PC-3 (cell line): ENCODE data around the gene NKX1-1. TPM values are rescaled to one million over a fixed set of nuclear protein-coding genes. Genes with fewer than 3 reads are reported as not detected.

Source experiments
- ATAC-seq: fragments of 200-7000 bp; cut with Tn5 transposase; 2 replicates; pipeline ENCODE4 v1.9.1; 2020; ENCODE audit warnings: mild to moderate bottlenecking, moderate library complexity
- BruUV-seq: library from RNA; stranded (reverse); fragments of 400-500 nt; replicated peaks from 2 replicates; lab custom pipeline; 2021; lab: Mats Ljungman, UMichigan
- CTCF ChIA-PET: fragments of 300-600 bp; sonication (Branson Sonifier 250); formaldehyde crosslinking; loops from one replicate; lab custom pipeline; 2022; ENCODE audit warnings: antibody characterized with exemption; lab: Charles Lee
- POLR2A ChIA-PET: fragments of 300-600 bp; sonication (Branson Sonifier 250); formaldehyde crosslinking; loops from one replicate; lab custom pipeline; 2022; ENCODE audit warnings: antibody characterized with exemption; ENCODE audit not compliant: unreplicated experiment; lab: Charles Lee
- DNase-seq: peaks from one replicate; pipeline ENCODE4 v3.0.0-alpha.2; 2015
- H2AFZ ChIP-seq: fragments of 300-600 bp; sonication (generic); 2 replicates; pipeline ENCODE4 v1.6.0; 2016; ENCODE audit warnings: antibody characterized with exemption, low read length
- H3F3A ChIP-seq: fragments of 300-600 bp; sonication (generic); one replicate; pipeline ENCODE4 v1.6.0; 2017; ENCODE audit warnings: antibody characterized with exemption, low read length, control low read depth, mild to moderate bottlenecking; ENCODE audit not compliant: unreplicated experiment
- H3K27ac ChIP-seq: fragments of 300-600 bp; sonication (generic); 2 replicates; pipeline ENCODE4 v1.5.1; 2016; ENCODE audit warnings: mild to moderate bottlenecking, low read length
- H3K27me3 ChIP-seq: fragments of 300-600 bp; sonication (generic); 2 replicates; pipeline ENCODE4 v1.6.1; 2016; ENCODE audit warnings: low read length, mixed read lengths
- H3K36me3 ChIP-seq: fragments of 300-600 bp; sonication (generic); 2 replicates; pipeline ENCODE4 v1.6.1; 2016; ENCODE audit warnings: low read depth, mixed run types, low read length, mixed read lengths
- H3K4me1 ChIP-seq: fragments of 300-600 bp; sonication (generic); 2 replicates; pipeline ENCODE4 v1.5.1; 2016; ENCODE audit warnings: low read length; ENCODE audit not compliant: insufficient read depth
- H3K4me2 ChIP-seq: fragments of 300-600 bp; sonication (generic); 2 replicates; pipeline ENCODE4 v1.6.0; 2016; ENCODE audit warnings: low read length
- H3K4me3 ChIP-seq: fragments of 300-600 bp; sonication (generic); 2 replicates; pipeline ENCODE4 v1.5.1; 2016; ENCODE audit warnings: mild to moderate bottlenecking, low read length, mixed read lengths
- H3K79me2 ChIP-seq: fragments of 300-600 bp; sonication (generic); 2 replicates; pipeline ENCODE4 v1.6.1; 2017; ENCODE audit warnings: low read length, mixed read lengths
- H3K9ac ChIP-seq: fragments of 300-600 bp; sonication (generic); 2 replicates; pipeline ENCODE4 v1.6.0; 2016; ENCODE audit warnings: mild to moderate bottlenecking, low read length
- H3K9me2 ChIP-seq: fragments of 300-600 bp; sonication (generic); replicated peaks from 2 replicates; pipeline ENCODE4 v1.6.1; 2016; ENCODE audit warnings: mixed run types, low read length, mixed read lengths
- H3K9me3 ChIP-seq: fragments of 300-600 bp; sonication (generic); 2 replicates; pipeline ENCODE4 v1.6.1; 2016; ENCODE audit warnings: low read length, mixed read lengths
- H4K20me1 ChIP-seq: fragments of 300-600 bp; sonication (generic); 2 replicates; pipeline ENCODE4 v1.6.1; 2016; ENCODE audit warnings: low read length, mixed read lengths
- EZH2 ChIP-seq: fragments of 300-600 bp; sonication (generic); IDR thresholded peaks from one replicate; pipeline ENCODE4 v1.6.1; 2017; ENCODE audit warnings: antibody characterized with exemption, mild to moderate bottlenecking, low read length; ENCODE audit not compliant: unreplicated experiment
- EZH2phosphoT487 ChIP-seq: fragments of 300-600 bp; sonication (generic); IDR thresholded peaks from 2 replicates; pipeline ENCODE4 v1.6.1; 2018; ENCODE audit warnings: mild to moderate bottlenecking, antibody characterized with exemption, low read length, borderline replicate concordance
- intact Hi-C: fragments of 100-400 bp; cut with micrococcal nuclease; formaldehyde crosslinking; loops from 2 replicates; pipeline ENCODE4 v1.9.0; 2023
- total RNA-seq: library from RNA; depleted of rRNA; stranded (reverse); fragments of >200 nt; gene quantifications from 2 replicates; pipeline ENCODE4 v1.2.3, GENCODE V29; 2014
- TF ChIP-seq, protein P1 (sequence below): fragments of 300-600 bp; sonication (generic); conservative IDR thresholded peaks from 2 replicates; pipeline ENCODE4 v1.5.1; 2017; ENCODE audit warnings: antibody characterized with exemption, low read depth, mild to moderate bottlenecking, low read length

The NKX1-1 gene
- total RNA-seq, 1 experiment from 2014 or later, result not detected

DNA sequence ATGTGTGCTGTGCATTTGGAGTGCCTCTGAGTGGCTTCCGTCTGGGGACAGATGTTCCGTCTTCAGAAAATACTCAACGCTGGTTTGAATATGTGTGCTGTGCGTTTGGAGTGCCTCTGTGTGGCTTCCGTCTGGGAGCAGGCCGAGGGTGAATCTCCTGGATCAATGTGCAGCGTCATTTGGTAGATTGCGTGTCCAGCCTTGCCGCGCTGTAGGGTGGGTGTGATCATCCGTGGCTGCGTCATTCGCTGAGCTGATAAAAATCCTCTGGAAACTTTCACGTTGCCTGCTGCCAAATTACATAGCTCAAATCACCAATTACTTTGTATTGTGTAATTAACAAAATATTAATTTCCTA is 47.1 kb downstream of the NKX1-1 start:
- H3K9me2 ChIP-seq, result no peaks in the 10 kb centered on the region
- no peak for ATAC-seq
- TF ChIP-seq EZH2phosphoT487, result no peak
- TF ChIP-seq, protein P1, sequence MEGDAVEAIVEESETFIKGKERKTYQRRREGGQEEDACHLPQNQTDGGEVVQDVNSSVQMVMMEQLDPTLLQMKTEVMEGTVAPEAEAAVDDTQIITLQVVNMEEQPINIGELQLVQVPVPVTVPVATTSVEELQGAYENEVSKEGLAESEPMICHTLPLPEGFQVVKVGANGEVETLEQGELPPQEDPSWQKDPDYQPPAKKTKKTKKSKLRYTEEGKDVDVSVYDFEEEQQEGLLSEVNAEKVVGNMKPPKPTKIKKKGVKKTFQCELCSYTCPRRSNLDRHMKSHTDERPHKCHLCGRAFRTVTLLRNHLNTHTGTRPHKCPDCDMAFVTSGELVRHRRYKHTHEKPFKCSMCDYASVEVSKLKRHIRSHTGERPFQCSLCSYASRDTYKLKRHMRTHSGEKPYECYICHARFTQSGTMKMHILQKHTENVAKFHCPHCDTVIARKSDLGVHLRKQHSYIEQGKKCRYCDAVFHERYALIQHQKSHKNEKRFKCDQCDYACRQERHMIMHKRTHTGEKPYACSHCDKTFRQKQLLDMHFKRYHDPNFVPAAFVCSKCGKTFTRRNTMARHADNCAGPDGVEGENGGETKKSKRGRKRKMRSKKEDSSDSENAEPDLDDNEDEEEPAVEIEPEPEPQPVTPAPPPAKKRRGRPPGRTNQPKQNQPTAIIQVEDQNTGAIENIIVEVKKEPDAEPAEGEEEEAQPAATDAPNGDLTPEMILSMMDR, result no peak
- TF ChIP-seq EZH2, result no peak
- no peak overlapping the region for H2AFZ ChIP-seq
- intact Hi-C loops, result no loop called here
- no peak overlapping the region for H3K27ac ChIP-seq
- ChIA-PET CTCF (no interaction called here), POLR2A (no interaction called here)
- H3K9ac ChIP-seq, result no peak overlapping the region
- H3K4me3 ChIP-seq, result no peak overlapping the region
- no peaks in the 10 kb centered on the region for H4K20me1 ChIP-seq
- no peaks in the 10 kb centered on the region for H3F3A ChIP-seq
- no peaks in the 10 kb centered on the region for H3K27me3 ChIP-seq
- no peak overlapping the region for H3K4me2 ChIP-seq
- no peaks in the 10 kb centered on the region for H3K4me1 ChIP-seq
- no peaks in the 10 kb centered on the region for H3K36me3 ChIP-seq
- DNase-seq, result no peak
- H3K79me2 ChIP-seq, result no peaks in the 10 kb centered on the region
- no peaks in the 10 kb centered on the region for H3K9me3 ChIP-seq
- BruUV-seq, result no TSS peak

DNA sequence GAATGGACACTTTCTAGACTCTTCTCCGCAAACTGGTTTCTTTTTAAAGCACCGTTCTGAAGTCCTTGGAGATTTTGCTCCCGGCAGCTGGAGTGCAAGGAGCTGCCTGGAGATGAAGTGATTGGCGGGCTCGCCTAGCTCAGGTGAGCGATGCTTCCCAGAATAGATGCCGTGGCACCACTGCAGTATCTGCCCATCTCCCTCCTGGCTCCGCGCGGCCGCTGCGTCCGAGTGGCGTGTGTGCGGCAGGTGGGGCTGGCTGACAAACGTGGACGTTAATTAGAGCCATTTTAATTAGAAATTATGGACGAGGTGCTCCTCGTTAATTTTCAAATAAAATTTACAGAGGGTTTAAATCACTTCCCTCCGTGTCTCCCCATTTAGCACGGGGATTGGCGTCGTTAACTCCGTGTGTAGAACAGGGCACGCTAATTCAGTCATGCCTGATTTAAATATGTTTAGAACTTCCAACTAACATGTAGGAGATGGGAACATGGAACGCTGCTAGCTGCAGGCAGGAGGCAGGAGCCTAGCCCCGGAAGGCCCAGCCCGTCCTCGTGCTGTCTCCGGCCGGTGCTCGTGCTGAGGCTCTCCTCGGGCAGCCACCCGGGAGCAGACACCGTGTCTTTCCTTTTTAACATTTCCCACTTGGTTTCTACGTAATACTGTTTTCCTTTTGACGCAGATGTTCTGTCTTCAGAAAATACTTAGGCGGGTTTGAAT is 47.7 kb downstream of the NKX1-1 start:
- H3K36me3 ChIP-seq, result no peaks in the 10 kb centered on the region
- CTCF ChIA-PET, result no interaction called here
- no peaks in the 10 kb centered on the region for H4K20me1 ChIP-seq
- no peak for TF ChIP-seq EZH2
- DNase-seq, result no peak
- H3K4me3 ChIP-seq, result no peak overlapping the region
- H2AFZ ChIP-seq, result no peak overlapping the region
- no peaks in the 10 kb centered on the region for H3K79me2 ChIP-seq
- H3K4me2 ChIP-seq, result no peak overlapping the region
- no peak for ATAC-seq
- no peak overlapping the region for H3K27ac ChIP-seq
- POLR2A ChIA-PET, result no interaction called here
- no peaks in the 10 kb centered on the region for H3K9me2 ChIP-seq
- H3K9ac ChIP-seq, result no peak overlapping the region
- BruUV-seq, result no TSS peak
- H3F3A ChIP-seq, result no peaks in the 10 kb centered on the region
- H3K4me1 ChIP-seq, result no peaks in the 10 kb centered on the region
- H3K27me3 ChIP-seq, result no peaks in the 10 kb centered on the region
- no peaks in the 10 kb centered on the region for H3K9me3 ChIP-seq
- intact Hi-C loops, result no loop called here

DNA sequence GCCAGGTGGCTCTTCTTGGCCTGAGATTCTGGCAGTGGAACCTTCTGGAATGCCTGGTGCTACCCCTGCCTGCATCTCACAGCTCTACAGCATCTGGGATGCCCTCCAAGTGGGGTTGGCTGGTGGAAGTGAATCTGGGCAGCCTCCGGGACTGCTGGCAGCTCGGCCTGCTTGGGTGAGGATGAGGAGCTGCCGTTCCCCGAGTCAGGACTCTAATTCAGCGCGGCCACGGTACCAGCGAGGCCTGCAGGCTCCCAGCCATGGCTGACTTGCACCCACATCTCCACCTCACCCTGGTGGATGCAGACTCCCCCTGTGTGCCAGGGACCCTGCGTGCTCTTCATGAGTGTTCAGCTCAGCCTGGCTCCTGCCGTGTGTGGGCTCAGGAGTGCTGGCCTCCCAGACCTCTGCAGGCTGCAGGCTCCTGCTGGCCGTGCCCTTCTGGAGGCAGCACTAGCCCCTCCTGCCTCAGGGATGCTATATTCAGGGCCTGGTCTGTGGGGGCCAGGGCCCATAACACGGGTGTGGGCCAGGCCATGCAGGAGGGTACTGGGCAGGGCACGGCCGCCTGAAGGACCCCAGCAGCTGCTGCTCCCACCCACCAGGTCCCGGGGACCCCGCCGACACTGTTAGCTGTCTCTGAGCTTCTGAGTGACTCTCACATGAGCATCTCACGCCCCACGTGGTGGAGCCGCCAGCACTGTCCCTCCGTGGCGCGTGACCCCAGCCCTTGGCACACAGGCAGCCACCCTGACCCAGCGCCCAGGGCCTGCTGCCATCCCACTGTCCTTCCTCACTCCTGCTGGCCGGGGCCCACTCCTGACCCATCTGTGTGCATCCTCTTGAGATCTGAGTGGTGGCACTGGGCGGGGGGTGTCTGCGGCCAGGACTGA is 48.6 kb downstream of the NKX1-1 start:
- POLR2A ChIA-PET, result no interaction called here
- Histone ChIP-seq H3K9me2 (no peaks in the 10 kb centered on the region), H3K4me2 (no peak overlapping the region), H2AFZ (no peak overlapping the region), H3K9ac (no peak overlapping the region), H3K4me1 (no peaks in the 10 kb centered on the region), H3F3A (no peaks in the 10 kb centered on the region), H4K20me1 (no peaks in the 10 kb centered on the region), H3K4me3 (no peak overlapping the region), H3K79me2 (no peaks in the 10 kb centered on the region), H3K9me3 (no peaks in the 10 kb centered on the region), H3K27ac (no peak overlapping the region), H3K36me3 (no peaks in the 10 kb centered on the region), H3K27me3 (no peaks in the 10 kb centered on the region)
- DNase-seq (no peak), ATAC-seq (no peak)
- CTCF ChIA-PET, result interaction anchor here (0.6 kb wide), 1 partner anchor 175 kb away, joined by 5 read pairs; no protein-coding TSS in a partner anchor
- intact Hi-C loops, result no loop called here
- TF ChIP-seq, protein P1, result no peak
- TF ChIP-seq EZH2phosphoT487 (no peak), EZH2 (no peak)
- BruUV-seq, result no TSS peak
